IMR-90 (cell line): ENCODE data around the gene SEC24D. TPM values are rescaled to one million over a fixed set of nuclear protein-coding genes. Genes with fewer than 3 reads are reported as not detected.
A peak's percentile ranks its signal among the peaks of the same experiment; 100 is the strongest.

ENCODE experiments used
- ATAC-seq: fragments of 200-7000 bp; cut with Tn5 transposase; 2 replicates; pipeline ENCODE4 v1.9.1; 2020; ENCODE audit warnings: low read depth, mild to moderate bottlenecking, moderate library complexity
- BruUV-seq: library from RNA; stranded (reverse); fragments of 400-500 nt; replicated peaks from 2 replicates; lab custom pipeline; 2021; lab: Mats Ljungman, UMichigan
- CTCF ChIA-PET: fragments of 300-600 bp; formaldehyde crosslinking; extraction: SDS; loops from one replicate; lab custom pipeline; 2021; ENCODE audit warnings: antibody characterized with exemption; lab: Yijun Ruan, JAX
- POLR2A ChIA-PET: fragments of 300-600 bp; sonication (Branson Sonifier 250); formaldehyde crosslinking; loops from one replicate; lab custom pipeline; 2022; ENCODE audit warnings: antibody characterized with exemption; ENCODE audit not compliant: unreplicated experiment; lab: Charles Lee
- DNase-seq: peaks from one replicate; pipeline ENCODE4 v3.0.0; 2013
- H2AFZ ChIP-seq: replicated peaks from 2 replicates; pipeline ENCODE3; 2013; ENCODE audit warnings: low read length, mild to moderate bottlenecking; ENCODE audit not compliant: poor library complexity
- H2AK5ac ChIP-seq: 2 replicates; pipeline ENCODE4 v1.6.1; 2013; ENCODE audit warnings: low read depth, low read length, inconsistent platforms
- H2AK9ac ChIP-seq: replicated peaks from 2 replicates; pipeline ENCODE3; 2013; ENCODE audit warnings: mild to moderate bottlenecking, low read depth, low read length, moderate library complexity; ENCODE audit not compliant: poor library complexity
- H2BK120ac ChIP-seq: 2 replicates; pipeline ENCODE4 v1.6.1; 2013; ENCODE audit warnings: low read depth, low read length, inconsistent platforms
- H2BK15ac ChIP-seq: 3 replicates; pipeline ENCODE4 v1.6.1; 2013; ENCODE audit warnings: low read depth, low read length, inconsistent platforms
- H2BK20ac ChIP-seq: 2 replicates; pipeline ENCODE4 v1.6.1; 2013; ENCODE audit warnings: low read depth, mild to moderate bottlenecking, inconsistent platforms, low read length, moderate library complexity
- H2BK5ac ChIP-seq: 2 replicates; pipeline ENCODE4 v1.6.1; 2013; ENCODE audit warnings: mild to moderate bottlenecking, low read depth, low read length, inconsistent platforms; ENCODE audit not compliant: poor library complexity, severe bottlenecking
- H3K14ac ChIP-seq: replicated peaks from 2 replicates; pipeline ENCODE4 v1.6.1; 2013; ENCODE audit warnings: low read depth, low read length, inconsistent platforms
- H3K18ac ChIP-seq: 2 replicates; pipeline ENCODE4 v1.6.1; 2013; ENCODE audit warnings: low read depth, low read length, control low read depth
- H3K23ac ChIP-seq: 2 replicates; pipeline ENCODE4 v1.6.1; 2013; ENCODE audit warnings: low read depth, low read length, inconsistent platforms
- H3K27ac ChIP-seq: 2 replicates; pipeline ENCODE4 v1.5.1; 2013; ENCODE audit warnings: mild to moderate bottlenecking, control low read depth, low read length; ENCODE audit not compliant: insufficient read depth
- H3K27me3 ChIP-seq: 2 replicates; pipeline ENCODE4 v1.6.1; 2013; ENCODE audit warnings: low read length; ENCODE audit not compliant: control insufficient read depth, insufficient read depth
- H3K36me3 ChIP-seq: 2 replicates; pipeline ENCODE4 v1.6.1; 2013; ENCODE audit warnings: low read length, mixed read lengths; ENCODE audit not compliant: control insufficient read depth, insufficient read depth
- H3K4ac ChIP-seq: 2 replicates; pipeline ENCODE4 v1.6.1; 2013; ENCODE audit warnings: low read depth, low read length, inconsistent platforms
- H3K4me1 ChIP-seq: 2 replicates; pipeline ENCODE4 v1.6.1; 2013; ENCODE audit warnings: low read length, mixed read lengths; ENCODE audit not compliant: control insufficient read depth, insufficient read depth
- H3K4me2 ChIP-seq: 2 replicates; pipeline ENCODE4 v1.6.1; 2013; ENCODE audit warnings: low read depth, mild to moderate bottlenecking, control low read depth, low read length, moderate library complexity
- H3K4me3 ChIP-seq: 2 replicates; pipeline ENCODE4 v1.5.1; 2013; ENCODE audit warnings: low read depth, mild to moderate bottlenecking, control low read depth, low read length, moderate library complexity; ENCODE audit not compliant: insufficient read depth
- H3K56ac ChIP-seq: 2 replicates; pipeline ENCODE4 v1.6.1; 2013; ENCODE audit warnings: low read length, inconsistent platforms; ENCODE audit not compliant: insufficient read depth; ENCODE audit errors: extremely low read depth
- H3K79me1 ChIP-seq, 2 experiments: 2 replicates each; pipeline ENCODE4 v1.6.1; 2013; ENCODE audit warnings: low read length in 2 of 2, inconsistent platforms in 1 of 2, low read depth in 1 of 2
- H3K9ac ChIP-seq: 2 replicates; pipeline ENCODE4 v1.6.1; 2013; ENCODE audit warnings: low read depth, low read length, control low read depth
- H3K9me1 ChIP-seq: 2 replicates; pipeline ENCODE4 v1.6.1; 2013; ENCODE audit warnings: low read length, inconsistent platforms; ENCODE audit not compliant: insufficient read depth
- H3K9me3 ChIP-seq: 2 replicates; pipeline ENCODE4 v1.6.1; 2013; ENCODE audit warnings: low read length; ENCODE audit not compliant: control insufficient read depth, insufficient read depth
- H4K20me1 ChIP-seq: 2 replicates; pipeline ENCODE4 v1.6.1; 2013; ENCODE audit warnings: low read length, inconsistent platforms; ENCODE audit not compliant: insufficient read depth
- H4K5ac ChIP-seq: 2 replicates; pipeline ENCODE4 v1.6.1; 2013; ENCODE audit warnings: mild to moderate bottlenecking, low read depth, low read length, control low read depth
- H4K8ac ChIP-seq, 2 experiments: 2 replicates each; pipeline ENCODE4 v1.6.1; 2013; ENCODE audit warnings: low read depth in 2 of 2, low read length in 2 of 2, control low read depth in 1 of 2, inconsistent platforms in 1 of 2
- H4K91ac ChIP-seq: 2 replicates; pipeline ENCODE4 v1.6.1; 2013; ENCODE audit warnings: low read depth, low read length, inconsistent platforms; ENCODE audit not compliant: insufficient read depth
- BHLHE40 ChIP-seq: fragments of 150-350 bp; IDR thresholded peaks from 2 replicates; pipeline ENCODE4 v1.6.1; 2016; ENCODE audit warnings: mild to moderate bottlenecking, low read depth, low read length
- CEBPB ChIP-seq: IDR thresholded peaks from 2 replicates; pipeline ENCODE4 v1.6.1; 2012; ENCODE audit warnings: low read depth, low read length, improper control_type of control experiment
- CHD1 ChIP-seq: IDR thresholded peaks from 2 replicates; pipeline ENCODE4 v1.6.1; 2012; ENCODE audit warnings: low read depth, low read length, improper control_type of control experiment
- FOS ChIP-seq: fragments of 150-350 bp; IDR thresholded peaks from 2 replicates; pipeline ENCODE4 v1.6.1; 2016; ENCODE audit warnings: low read depth, low read length
- MAFK ChIP-seq: IDR thresholded peaks from 2 replicates; pipeline ENCODE4 v1.6.1; 2012; ENCODE audit warnings: low read depth, low read length, improper control_type of control experiment
- MAZ ChIP-seq: IDR thresholded peaks from 2 replicates; pipeline ENCODE4 v1.6.1; 2012; ENCODE audit warnings: low read depth, mild to moderate bottlenecking, low read length, improper control_type of control experiment, moderate library complexity, borderline replicate concordance
- MXI1 ChIP-seq: IDR thresholded peaks from 2 replicates; pipeline ENCODE4 v1.6.1; 2012; ENCODE audit warnings: low read depth, mild to moderate bottlenecking, low read length, moderate library complexity, borderline replicate concordance
- NFE2L2 ChIP-seq: fragments of 150-350 bp; IDR thresholded peaks from 2 replicates; pipeline ENCODE4 v1.6.1; 2016; ENCODE audit warnings: low read depth, mild to moderate bottlenecking, low read length
- POLR2A ChIP-seq: IDR thresholded peaks from 2 replicates; pipeline ENCODE4 v1.6.1; 2012; ENCODE audit warnings: mild to moderate bottlenecking, low read depth, low read length
- RAD21 ChIP-seq: IDR thresholded peaks from 2 replicates; pipeline ENCODE4 v1.6.1; 2012; ENCODE audit warnings: low read length, improper control_type of control experiment
- RCOR1 ChIP-seq: IDR thresholded peaks from 2 replicates; pipeline ENCODE4 v1.6.1; 2012; ENCODE audit warnings: mild to moderate bottlenecking, low read length, improper control_type of control experiment; ENCODE audit not compliant: insufficient replicate concordance
- RFX5 ChIP-seq: IDR thresholded peaks from 2 replicates; pipeline ENCODE4 v1.8.0; 2012; ENCODE audit warnings: low read depth, mild to moderate bottlenecking, low read length, moderate library complexity
- SMC3 ChIP-seq: fragments of 150-350 bp; IDR thresholded peaks from 2 replicates; pipeline ENCODE4 v1.6.1; 2016; ENCODE audit warnings: low read depth, mild to moderate bottlenecking, antibody characterized with exemption, low read length, moderate library complexity
- WGBS, 2 experiments: methylation state at CpG; one replicate each; pipeline versions ENCODE4 v1.1.5 to v1.1.7; 2013; ENCODE audit warnings: missing lambda C conversion rate in 2 of 2; ENCODE audit not compliant: insufficient read length in 1 of 2; ENCODE audit errors: extremely low coverage in 2 of 2; 5-methylcytosine and 5-hydroxymethylcytosine counted together
- dilution Hi-C: fragments of 300-500 bp; cut with HindIII; formaldehyde crosslinking; loops from one replicate; pipeline ENCODE4 v1.14.3; 2018; ENCODE audit warnings: low sequenced_read_pairs; ENCODE audit not compliant: unreplicated experiment
- in situ Hi-C: fragments of 300-500 bp; cut with MboI; formaldehyde crosslinking; loops from 3 replicates; pipeline ENCODE4 v1.14.3; 2019; ENCODE audit warnings: low sequenced_read_pairs, inconsistent platforms, mixed read lengths
- intact Hi-C: fragments of 100-400 bp; cut with micrococcal nuclease; formaldehyde crosslinking; loops from 2 replicates; pipeline ENCODE4 v1.10.0; 2022
- polyA plus RNA-seq, 3 experiments: library from polyadenylated mRNA; depleted of rRNA; stranded (reverse); fragments of >200 nt; gene quantifications; 2 replicates each; pipeline ENCODE4 v1.2.3, GENCODE V29; 2012; ENCODE audit warnings: low replicate concordance in 1 of 3
- total RNA-seq: library from RNA; depleted of rRNA; stranded (reverse); fragments of >200 nt; gene quantifications from 2 replicates; pipeline ENCODE4 v1.2.3, GENCODE V29; 2012
- TF ChIP-seq, protein P1 (sequence below): fragments of 150-350 bp; IDR thresholded peaks from 2 replicates; pipeline ENCODE4 v1.6.1; 2017; ENCODE audit warnings: mild to moderate bottlenecking, antibody characterized with exemption, low read length, low read depth
- TF ChIP-seq, protein P2 (sequence below): conservative IDR thresholded peaks from 2 replicates; pipeline ENCODE4 v1.5.1; 2012; ENCODE audit warnings: mild to moderate bottlenecking, low read depth, low read length, improper control_type of control experiment
- TF ChIP-seq, protein P3 (sequence below): fragments of 150-350 bp; IDR thresholded peaks from 2 replicates; pipeline ENCODE4 v1.6.1; 2016; ENCODE audit warnings: low read depth, mild to moderate bottlenecking, low read length, moderate library complexity, borderline replicate concordance

SEC24D gene
- total and polyA plus RNA-seq, 2 of the 4 experiments (the other 2 are of a cell fraction): 93.2 to 111 TPM

DNA sequence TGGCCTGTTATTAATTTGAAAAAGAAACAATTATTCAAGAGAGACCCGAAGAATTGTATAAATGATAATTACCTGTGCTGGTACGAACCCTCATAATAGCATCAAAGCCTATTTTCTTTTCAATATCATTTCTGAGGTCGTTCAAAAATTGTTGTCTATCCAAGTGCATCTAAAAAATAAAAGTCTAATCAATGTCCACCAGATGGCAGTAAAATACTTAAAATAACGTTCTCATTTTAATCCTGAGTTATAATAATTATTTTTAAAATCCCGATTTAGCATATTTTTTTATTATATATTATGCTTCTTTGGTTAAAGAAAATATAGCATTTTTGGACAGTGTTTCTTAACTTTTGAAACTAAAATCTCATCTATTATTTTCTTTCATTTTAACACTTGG lies 95.1 kb downstream of the SEC24D start:
- H2AK9ac ChIP-seq: no peak overlapping the region
- no peak overlapping the region for H3K4me3 ChIP-seq
- intact Hi-C loops (loop anchor here (1.0 kb wide), 3 partner anchors 10 to 228 kb away; no protein-coding TSS in a partner anchor), in situ Hi-C loops (loop anchor here (10.0 kb wide), 1 partner anchor 234 kb away; no protein-coding TSS in a partner anchor), dilution Hi-C loops (no loop called here)
- H2BK5ac ChIP-seq: peak overlapping the region; percentile 48
- no peak overlapping the region for H2AK5ac ChIP-seq
- H3K9me1 ChIP-seq: 0 out of 2 replicates have a peak, but pooled peaks cover 4% of the 10 kb centered on the region
- no peak overlapping the region for H3K23ac ChIP-seq
- peaks cover 27 to 47% of the 10 kb centered on the region in 2 experiments for H3K79me1 ChIP-seq
- H3K56ac ChIP-seq: no peak overlapping the region
- no peak overlapping the region for H3K4me2 ChIP-seq
- no peak overlapping the region for H3K9ac ChIP-seq
- no peak overlapping the region for H3K14ac ChIP-seq
- H2BK20ac ChIP-seq: no peak overlapping the region
- H3K36me3 ChIP-seq: peaks cover 53% of the 10 kb centered on the region
- DNase-seq (no peak), ATAC-seq (no peak)
- no peak overlapping the region for H4K5ac ChIP-seq
- TF ChIP-seq MAFK (no peak), RCOR1 (no peak), POLR2A (no peak), FOS (no peak), CHD1 (no peak), NFE2L2 (no peak), MXI1 (no peak), RAD21 (peak; percentile 24), SMC3 (no peak; the same call in 1 of the 2 replicates), RFX5 (no peak), CEBPB (no peak), MAZ (no peak), BHLHE40 (no peak)
- TF ChIP-seq, protein P1, sequence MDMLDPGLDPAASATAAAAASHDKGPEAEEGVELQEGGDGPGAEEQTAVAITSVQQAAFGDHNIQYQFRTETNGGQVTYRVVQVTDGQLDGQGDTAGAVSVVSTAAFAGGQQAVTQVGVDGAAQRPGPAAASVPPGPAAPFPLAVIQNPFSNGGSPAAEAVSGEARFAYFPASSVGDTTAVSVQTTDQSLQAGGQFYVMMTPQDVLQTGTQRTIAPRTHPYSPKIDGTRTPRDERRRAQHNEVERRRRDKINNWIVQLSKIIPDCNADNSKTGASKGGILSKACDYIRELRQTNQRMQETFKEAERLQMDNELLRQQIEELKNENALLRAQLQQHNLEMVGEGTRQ: no peak
- TF ChIP-seq, protein P2, sequence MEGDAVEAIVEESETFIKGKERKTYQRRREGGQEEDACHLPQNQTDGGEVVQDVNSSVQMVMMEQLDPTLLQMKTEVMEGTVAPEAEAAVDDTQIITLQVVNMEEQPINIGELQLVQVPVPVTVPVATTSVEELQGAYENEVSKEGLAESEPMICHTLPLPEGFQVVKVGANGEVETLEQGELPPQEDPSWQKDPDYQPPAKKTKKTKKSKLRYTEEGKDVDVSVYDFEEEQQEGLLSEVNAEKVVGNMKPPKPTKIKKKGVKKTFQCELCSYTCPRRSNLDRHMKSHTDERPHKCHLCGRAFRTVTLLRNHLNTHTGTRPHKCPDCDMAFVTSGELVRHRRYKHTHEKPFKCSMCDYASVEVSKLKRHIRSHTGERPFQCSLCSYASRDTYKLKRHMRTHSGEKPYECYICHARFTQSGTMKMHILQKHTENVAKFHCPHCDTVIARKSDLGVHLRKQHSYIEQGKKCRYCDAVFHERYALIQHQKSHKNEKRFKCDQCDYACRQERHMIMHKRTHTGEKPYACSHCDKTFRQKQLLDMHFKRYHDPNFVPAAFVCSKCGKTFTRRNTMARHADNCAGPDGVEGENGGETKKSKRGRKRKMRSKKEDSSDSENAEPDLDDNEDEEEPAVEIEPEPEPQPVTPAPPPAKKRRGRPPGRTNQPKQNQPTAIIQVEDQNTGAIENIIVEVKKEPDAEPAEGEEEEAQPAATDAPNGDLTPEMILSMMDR: peak; percentile 42
- TF ChIP-seq, protein P3, sequence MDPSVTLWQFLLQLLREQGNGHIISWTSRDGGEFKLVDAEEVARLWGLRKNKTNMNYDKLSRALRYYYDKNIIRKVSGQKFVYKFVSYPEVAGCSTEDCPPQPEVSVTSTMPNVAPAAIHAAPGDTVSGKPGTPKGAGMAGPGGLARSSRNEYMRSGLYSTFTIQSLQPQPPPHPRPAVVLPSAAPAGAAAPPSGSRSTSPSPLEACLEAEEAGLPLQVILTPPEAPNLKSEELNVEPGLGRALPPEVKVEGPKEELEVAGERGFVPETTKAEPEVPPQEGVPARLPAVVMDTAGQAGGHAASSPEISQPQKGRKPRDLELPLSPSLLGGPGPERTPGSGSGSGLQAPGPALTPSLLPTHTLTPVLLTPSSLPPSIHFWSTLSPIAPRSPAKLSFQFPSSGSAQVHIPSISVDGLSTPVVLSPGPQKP: no peak
- peaks cover 26% of the 10 kb centered on the region; the same call in 1 of the 2 replicates for H4K20me1 ChIP-seq
- CTCF ChIA-PET: no interaction called here
- POLR2A ChIA-PET: no interaction called here
- no peaks in the 10 kb centered on the region for H3K9me3 ChIP-seq
- no peak overlapping the region for H3K4ac ChIP-seq
- no CpG with 5 or more reads among the region's 5 CpGs for WGBS, 2 experiments
- no peak overlapping the region for H3K18ac ChIP-seq
- no peak overlapping the region for H2BK120ac ChIP-seq
- BruUV-seq: no TSS peak
- H3K27ac ChIP-seq: no peak overlapping the region
- no peak overlapping the region for H2AFZ ChIP-seq
- no peak overlapping the region for H2BK15ac ChIP-seq
- no peak overlapping the region for H4K8ac ChIP-seq
- H4K91ac ChIP-seq: no peak overlapping the region
- H3K4me1 ChIP-seq: peaks cover 17% of the 10 kb centered on the region
- H3K27me3 ChIP-seq: no peaks in the 10 kb centered on the region
